IPS-18c (cell line): Measurements from ENCODE around the gene RPUSD1.
"Not testable (repeated sequence)": the region's sequence is repeated elsewhere in the genome, so short reads cannot be mapped to it uniquely, and the experiment has no call there.

Experiments used
- H3K4me3 ChIP-seq: 2 replicates; pipeline ENCODE4 v1.7.0; 2013; ENCODE audit warnings: low read depth, mild to moderate bottlenecking, low read length, moderate library complexity; ENCODE audit not compliant: insufficient read depth
- H3K9me3 ChIP-seq: one replicate; pipeline ENCODE4 v1.6.1; 2013; ENCODE audit warnings: mild to moderate bottlenecking, low read length, moderate library complexity; ENCODE audit not compliant: control insufficient read depth, insufficient read depth

Gene RPUSD1

GRCh38 chr16:787978-788398 is at the start of gene RPUSD1:
TSS of gene RPUSD1 (minus strand) at chr16:788381. CDS start at chr16:787737, 644 bp downstream.
- H3K9me3 ChIP-seq = no peaks in the 10 kb centered on the region
- peak within 1 kb of the TSS; percentile 92 for H3K4me3 ChIP-seq

DNA sequence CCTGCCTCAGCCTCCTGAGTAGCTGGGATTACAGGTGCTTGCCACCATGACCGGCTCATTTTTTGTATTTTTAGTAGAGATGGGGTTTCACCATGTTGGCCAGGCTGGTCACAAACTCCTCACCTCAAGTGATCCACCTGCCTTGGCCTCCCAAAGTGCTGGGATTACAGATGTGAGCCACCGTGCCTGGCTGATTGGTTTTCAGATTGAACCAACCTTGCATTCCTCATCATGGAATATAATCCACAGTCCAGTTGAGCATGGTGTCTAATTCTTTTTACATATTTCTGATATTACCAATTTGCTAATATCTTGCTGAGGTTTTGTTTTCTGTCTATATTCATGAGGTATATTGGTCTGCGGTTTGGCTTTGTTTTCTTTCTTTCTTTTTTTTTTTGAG is 48.6 kb upstream of the RPUSD1 start:
- not testable (repeated sequence) for H3K4me3 ChIP-seq, H3K9me3 ChIP-seq

GRCh38 chr16:836221-836620 is 48.0 kb upstream of the RPUSD1 start:
- H3K9me3 ChIP-seq = peaks cover 7% of the 10 kb centered on the region

DNA sequence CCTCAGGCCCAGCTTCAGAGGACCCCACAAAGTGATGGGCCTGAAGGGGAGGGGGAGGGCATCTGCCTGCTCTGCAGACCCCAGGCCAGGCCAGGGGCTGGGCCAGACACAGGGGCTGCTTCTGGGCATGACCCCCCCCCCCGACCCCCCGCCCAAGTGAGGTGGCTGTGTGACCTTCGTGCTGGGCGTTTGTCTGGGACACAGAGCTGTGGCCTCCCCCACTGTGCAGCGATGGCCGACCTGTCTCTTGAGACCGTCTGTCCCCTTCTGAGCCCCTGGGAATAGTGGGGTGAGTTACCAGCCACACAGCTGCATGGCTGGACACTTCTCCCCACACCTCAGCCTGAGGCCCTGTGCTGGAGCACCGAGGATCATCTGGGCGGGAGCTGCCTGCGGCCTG is 47.2 kb upstream of the RPUSD1 start:
- Histone ChIP-seq H3K4me3 (no peak overlapping the region), H3K9me3 (peaks cover 7% of the 10 kb centered on the region)

More at GRCh38 chr16:836221-836620, 48.0 kb upstream of the RPUSD1 start:
- H3K4me3 ChIP-seq = no peak overlapping the region

DNA sequence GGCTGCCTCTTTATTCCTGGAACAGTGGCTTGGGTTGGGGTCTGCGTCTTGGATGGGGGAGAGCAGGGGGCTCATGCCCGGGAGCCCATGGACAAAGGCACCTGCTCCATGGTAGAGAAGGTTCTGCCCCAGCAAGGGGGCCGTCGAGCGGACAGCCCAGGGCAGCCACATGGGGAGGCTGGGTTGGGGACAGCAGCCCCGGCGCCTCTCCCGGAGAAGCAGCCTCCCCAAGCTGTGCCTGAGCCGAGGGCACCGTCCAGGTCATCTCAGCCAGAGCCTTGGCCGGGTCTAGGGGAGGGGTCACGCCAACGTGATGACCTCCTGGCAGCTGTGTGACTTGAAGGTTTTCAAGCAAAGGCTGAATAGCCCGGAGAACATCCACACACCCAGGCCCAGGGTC is 45.2 kb upstream of the RPUSD1 start:
- Histone ChIP-seq H3K4me3 (no peak overlapping the region), H3K9me3 (peaks cover 7% of the 10 kb centered on the region)

DNA sequence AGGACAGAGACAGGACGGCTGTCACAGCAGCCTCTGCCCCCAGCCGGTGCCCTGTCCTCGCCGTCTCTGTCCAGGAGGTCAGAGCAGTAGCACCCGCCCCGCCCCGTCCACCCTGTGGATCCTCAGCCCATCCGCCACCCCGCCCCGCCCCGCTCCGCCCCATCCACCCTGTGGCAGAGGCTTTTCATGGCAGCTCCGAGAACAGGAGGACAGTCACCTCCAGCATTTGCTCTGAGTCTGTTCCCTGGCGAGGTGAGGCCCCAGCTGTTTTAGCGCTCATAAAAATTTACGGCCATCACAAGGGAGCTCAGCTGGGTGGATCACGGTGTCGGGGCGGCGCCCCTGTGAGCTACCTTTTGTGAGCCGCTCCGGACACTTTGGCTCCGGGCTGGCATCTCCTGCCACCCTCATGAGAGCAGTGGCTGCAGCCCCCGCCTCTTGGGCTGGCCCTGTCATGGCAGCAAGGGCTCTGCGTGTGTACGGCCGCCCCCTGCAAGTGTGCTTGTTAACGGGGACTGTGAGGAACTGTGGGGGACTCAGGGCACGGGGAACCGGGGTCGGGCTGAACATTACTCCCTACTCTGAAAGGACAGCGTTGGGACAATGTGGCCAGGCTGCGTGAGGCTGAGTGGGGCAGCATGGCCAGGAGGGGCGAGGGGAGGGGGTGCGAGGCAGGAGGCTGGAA is 44.6 kb upstream of the RPUSD1 start:
- no peak overlapping the region for H3K4me3 ChIP-seq

GRCh38 chr16:831571-832413 is 43.6 kb upstream of the RPUSD1 start:
- Histone ChIP-seq H3K4me3 (no peak overlapping the region), H3K9me3 (peaks cover 7% of the 10 kb centered on the region)

More for the DNA sequence above, 44.6 kb upstream of the RPUSD1 start:
- peaks cover 7% of the 10 kb centered on the region for H3K9me3 ChIP-seq

- Histone ChIP-seq H3K9me3 (peaks cover 6% of the 10 kb centered on the region), H3K4me3 (no peak overlapping the region)
These were observed 42.8 kb upstream of the RPUSD1 start for GRCh38 chr16:830871-831570.

GRCh38 chr16:830107-830870 is 42.1 kb upstream of the RPUSD1 start:
- H3K9me3 ChIP-seq = no peaks in the 10 kb centered on the region
- H3K4me3 ChIP-seq = no peak overlapping the region

DNA sequence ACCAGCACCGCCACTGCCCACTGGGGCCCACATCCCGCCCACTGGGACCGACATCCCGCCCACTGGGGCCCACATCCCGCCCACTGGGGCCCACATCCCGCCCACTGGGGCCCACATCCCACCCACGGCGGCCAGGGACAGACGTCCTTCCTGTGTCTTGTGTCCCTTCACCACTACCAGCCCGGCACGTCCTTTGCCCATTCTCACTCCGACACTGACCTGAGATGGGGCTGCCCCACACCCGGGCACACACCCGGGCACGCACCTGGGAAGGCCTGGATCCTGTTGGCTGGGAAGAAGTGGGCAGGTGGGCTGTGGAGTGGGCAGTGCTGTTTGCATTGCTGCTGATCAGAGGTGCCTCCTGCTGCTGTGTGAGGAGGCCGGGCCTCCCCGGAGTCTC is 40.7 kb upstream of the RPUSD1 start:
- H3K9me3 ChIP-seq = no peaks in the 10 kb centered on the region
- H3K4me3 ChIP-seq = no peak overlapping the region

DNA sequence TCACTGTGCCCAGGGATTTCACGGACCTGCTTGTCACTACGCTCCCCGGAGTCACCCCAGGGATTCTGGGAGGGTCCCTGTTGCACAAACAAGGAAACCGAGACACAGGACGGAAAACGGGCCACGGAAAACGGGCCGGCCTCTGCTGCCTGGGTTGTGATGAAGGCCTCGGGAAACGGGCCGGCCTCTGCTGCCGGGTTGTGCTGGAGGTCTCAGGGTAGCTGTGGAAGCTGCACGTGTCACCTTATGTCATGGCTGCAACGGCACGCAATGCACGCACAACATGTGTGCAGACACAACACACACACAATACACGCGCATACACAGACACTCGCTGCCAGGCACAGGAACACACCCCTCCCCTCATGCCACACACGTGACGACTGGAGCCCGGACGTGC is 39.3 kb upstream of the RPUSD1 start:
- H3K4me3 ChIP-seq = no peak overlapping the region

GRCh38 chr16:825341-826061 is 37.3 kb upstream of the RPUSD1 start:
- Histone ChIP-seq H3K4me3 (no peak overlapping the region), H3K9me3 (no peaks in the 10 kb centered on the region)

More for the DNA sequence above, 39.3 kb upstream of the RPUSD1 start:
- no peaks in the 10 kb centered on the region for H3K9me3 ChIP-seq

GRCh38 chr16:824601-825000 is 36.4 kb upstream of the RPUSD1 start:
- Histone ChIP-seq H3K4me3 (no peak overlapping the region), H3K9me3 (no peaks in the 10 kb centered on the region)

GRCh38 chr16:824194-824593 is 36.0 kb upstream of the RPUSD1 start:
- H3K9me3 ChIP-seq = no peaks in the 10 kb centered on the region
- H3K4me3 ChIP-seq = no peak overlapping the region

DNA sequence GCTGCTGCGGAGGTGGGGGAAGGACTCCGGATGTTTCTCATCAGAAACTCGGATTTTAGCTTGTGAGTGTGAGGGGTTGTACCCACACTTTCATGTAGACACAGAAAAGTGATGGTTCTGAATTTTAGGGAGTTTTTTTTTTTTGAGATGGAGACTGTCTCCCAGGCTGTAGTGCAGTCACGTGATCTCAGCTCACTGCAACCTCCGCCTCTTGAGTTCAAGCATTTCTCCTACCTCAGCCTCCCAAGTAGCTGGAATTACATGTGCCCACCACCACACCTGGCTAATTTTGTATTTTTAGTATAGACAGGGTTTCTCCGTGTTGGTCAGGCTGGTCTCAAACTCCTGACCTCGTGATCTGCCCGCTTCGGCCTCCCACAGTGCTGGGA is 34.7 kb upstream of the RPUSD1 start:
- H3K9me3 ChIP-seq = no peaks in the 10 kb centered on the region
- no peak overlapping the region for H3K4me3 ChIP-seq

- no peak overlapping the region for H3K4me3 ChIP-seq
These were observed 34.2 kb upstream of the RPUSD1 start for GRCh38 chr16:822174-822908.

More at GRCh38 chr16:822174-822908, 34.2 kb upstream of the RPUSD1 start:
- H3K9me3 ChIP-seq = no peaks in the 10 kb centered on the region
